ENCODE measurements around the gene ATAD1.
A peak's percentile ranks its signal among the peaks of the same experiment; 100 is the strongest.
"Not testable (repeated sequence)": the region's sequence is repeated elsewhere in the genome, so short reads cannot be mapped to it uniquely, and the experiment has no call there.

The ATAD1 gene

DNA sequence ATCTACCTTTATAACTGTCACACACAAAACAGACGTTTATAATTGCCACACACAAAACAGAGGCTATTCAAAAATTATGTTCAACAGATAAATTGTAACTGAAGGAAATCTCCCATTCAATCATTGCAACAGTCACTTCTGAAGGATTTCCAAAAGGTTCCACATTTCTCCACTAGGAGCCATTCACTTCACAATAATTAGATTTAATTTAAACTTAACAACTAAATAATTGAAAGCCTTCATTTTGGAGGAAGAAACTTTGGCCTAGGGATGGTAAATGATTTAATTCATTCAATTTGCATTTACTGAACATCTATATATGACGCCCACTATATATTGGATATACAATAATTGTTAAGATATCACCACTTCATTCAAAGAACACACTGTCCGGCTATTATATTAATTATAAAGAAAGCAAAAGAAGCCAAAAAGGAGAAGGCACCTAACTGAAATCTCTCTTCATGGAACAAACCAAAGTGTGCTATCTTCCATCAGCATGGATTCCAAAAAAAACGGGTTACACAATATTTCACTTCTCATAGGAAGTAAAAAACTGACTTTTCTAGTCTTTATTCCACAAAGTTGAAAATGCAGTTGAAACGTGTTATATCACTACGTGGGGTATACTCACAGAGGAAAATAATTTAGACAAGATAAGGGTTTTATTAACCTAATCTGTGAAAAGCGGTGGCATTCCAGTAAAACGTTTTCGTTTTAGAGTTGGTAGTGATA is 1.7 kb downstream of the ATAD1 start:
- DNase-seq (ENCODE audit: extremely low spot score, insufficient read length, low read depth) (no peak), FAIRE-seq (peak; percentile 66)

DNA sequence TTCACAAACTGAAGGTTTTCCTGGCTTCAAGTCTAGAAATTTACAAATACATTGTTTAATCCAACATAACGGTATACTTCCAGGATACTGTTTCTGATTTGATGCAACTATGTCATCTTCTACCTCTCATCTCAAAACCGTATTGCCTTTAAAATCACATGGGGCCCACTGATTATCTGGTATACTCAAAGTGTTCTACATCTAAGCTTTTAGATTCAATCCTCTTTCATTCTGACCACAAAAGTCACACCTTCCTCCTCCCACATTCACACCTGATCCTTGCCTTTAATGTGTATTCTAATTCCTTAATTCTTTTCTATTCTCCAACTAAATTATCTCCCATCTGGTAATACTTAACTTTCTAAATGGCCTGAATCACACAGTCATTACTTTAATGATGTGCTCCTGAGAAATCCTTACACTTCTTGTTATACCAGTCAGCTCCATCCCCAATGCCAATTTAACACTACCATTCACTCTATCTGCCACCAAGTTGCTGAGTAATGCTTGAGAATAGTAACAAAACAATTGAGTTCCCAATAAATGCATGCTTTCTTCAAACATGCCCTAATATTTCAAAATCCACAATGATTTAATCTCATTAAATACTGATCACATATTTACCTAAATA is 13.0 kb downstream of the ATAD1 start:
- peak; percentile 45 for FAIRE-seq
- no peak for DNase-seq (ENCODE audit: extremely low spot score, insufficient read length, low read depth)

DNA sequence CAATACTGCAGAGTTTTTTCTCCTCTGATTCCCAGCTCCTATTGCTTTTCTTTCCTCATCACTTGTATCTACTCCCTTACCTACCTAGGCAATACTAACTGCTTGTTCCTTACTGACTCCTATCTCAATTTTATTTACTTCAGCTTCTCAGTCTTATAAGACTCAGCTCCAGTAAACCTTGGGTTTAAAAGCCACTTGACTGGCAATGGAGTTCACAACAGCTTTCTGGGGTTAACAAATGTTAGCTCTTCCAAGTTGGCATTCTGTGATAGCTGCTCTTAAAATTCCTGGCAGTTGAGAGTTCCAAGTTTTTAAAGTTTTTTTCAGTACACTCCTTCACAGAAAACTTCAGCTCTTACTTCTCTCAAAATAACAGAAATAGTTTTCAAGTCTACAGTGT is 14.2 kb downstream of the ATAD1 start:
- FAIRE-seq (no peak), DNase-seq (ENCODE audit: extremely low spot score, insufficient read length, low read depth) (no peak)

DNA sequence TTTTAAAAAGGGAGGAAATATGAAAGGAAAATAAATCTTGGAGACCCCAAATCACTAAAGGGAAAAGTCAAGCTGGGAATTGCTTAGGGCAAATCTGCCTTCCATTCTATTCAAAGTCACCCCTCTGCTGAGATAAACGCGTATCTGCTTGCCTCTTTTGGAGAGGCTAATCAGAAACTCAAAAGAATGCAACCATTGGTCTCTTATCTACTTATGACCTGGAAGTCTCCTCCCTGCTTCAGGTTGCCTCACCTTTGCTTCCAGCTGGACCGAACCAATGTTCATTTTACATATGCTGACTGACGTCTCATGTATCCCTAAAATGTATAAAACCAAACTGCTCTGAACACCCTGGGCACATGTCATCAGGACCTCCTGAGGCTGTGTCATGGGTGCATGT is 14.7 kb downstream of the ATAD1 start:
- DNase-seq (ENCODE audit: extremely low spot score, insufficient read length, low read depth) (no peak), FAIRE-seq (no peak)

DNA sequence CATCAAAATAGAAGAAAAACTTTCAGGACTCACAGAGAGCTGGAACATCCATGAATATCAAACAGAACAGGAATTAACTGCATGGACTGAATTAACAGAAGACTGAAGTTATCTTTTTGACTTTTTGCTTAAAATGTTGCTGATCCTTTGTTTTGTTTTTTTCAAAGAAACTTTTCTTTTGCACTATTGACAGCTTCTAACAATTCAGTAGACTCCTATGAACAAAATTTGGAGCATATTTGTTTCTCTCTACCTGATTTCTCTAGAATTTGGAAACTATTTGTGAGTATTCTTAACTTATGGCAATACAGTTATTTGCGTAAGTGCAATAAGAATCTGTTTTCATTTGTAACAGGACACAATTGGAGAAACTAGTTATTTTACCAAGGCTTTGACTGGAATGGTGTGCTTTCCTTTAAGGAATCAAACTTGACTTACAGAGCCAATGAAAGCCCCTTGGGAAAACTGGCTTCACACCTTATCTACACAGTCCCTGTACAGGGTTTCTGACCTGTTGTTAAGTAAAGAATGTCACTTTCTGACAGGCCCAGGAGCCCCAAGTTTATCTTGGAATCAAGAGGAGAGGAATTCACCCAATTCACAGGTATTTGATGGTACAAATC is 16.1 kb downstream of the ATAD1 start:
- DNase-seq (ENCODE audit: extremely low spot score, insufficient read length, low read depth); FAIRE-seq: not testable (repeated sequence)

DNA sequence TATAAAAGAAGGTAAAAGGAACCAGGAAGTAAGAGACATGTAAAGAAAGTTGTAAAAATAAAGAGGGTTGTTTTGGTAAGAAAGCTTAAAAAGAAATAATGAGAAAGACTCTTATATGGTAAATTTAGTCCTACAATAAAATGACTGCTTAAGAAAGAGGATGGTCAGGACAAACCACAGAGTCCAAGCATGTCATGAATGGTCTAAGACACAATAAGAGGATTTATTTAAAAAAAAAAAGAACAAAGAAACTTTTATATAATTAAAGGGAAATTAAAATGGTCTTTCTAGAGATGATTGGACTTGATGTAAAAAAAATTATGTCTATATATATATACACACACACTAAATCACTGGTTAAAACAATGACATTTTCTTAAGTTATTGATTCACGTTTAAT is 18.2 kb downstream of the ATAD1 start:
- FAIRE-seq: no peak
- DNase-seq (ENCODE audit: extremely low spot score, insufficient read length, low read depth): no peak

DNA sequence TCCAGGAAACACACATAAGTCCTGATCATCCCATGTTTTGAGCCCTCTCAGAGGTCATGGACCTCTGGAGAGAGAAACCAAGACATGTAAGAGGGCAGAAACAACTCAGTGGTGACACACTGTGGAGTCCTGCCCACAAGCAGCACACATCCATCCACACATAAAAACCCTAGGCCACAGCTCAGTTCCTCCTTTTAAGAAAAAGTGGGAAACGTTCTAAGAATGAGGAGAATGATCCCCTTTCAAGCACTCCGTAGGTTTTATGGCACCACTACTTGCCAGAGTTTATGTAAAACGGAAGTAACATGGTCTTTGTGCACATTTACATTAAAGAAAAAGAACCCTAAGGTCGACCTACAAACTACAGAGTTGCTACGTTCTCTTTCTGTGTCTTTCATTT is 19.9 kb downstream of the ATAD1 start:
- DNase-seq (ENCODE audit: extremely low spot score, insufficient read length, low read depth) (no peak), FAIRE-seq (no peak)

DNA sequence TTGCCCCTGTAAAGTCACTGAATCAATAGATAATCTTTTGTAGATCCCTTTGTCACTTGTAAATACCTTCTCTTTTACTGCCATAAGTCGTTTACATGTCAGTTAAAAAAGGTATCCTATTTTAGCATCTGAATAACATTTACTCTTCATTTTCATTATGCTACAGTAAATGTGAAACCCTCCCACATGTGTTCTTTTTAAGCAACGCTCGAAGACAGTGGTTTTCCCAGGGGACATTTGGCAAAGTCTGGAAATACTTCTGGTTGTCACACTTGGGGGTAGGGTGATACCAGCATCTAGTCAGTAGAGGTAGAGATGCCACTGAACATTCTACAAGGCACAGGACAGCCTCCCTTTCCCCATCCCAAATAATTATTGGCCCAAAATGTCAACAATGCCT is 23.7 kb downstream of the ATAD1 start:
- no peak for DNase-seq (ENCODE audit: extremely low spot score, insufficient read length, low read depth)
- peak; percentile 82 for FAIRE-seq

DNA sequence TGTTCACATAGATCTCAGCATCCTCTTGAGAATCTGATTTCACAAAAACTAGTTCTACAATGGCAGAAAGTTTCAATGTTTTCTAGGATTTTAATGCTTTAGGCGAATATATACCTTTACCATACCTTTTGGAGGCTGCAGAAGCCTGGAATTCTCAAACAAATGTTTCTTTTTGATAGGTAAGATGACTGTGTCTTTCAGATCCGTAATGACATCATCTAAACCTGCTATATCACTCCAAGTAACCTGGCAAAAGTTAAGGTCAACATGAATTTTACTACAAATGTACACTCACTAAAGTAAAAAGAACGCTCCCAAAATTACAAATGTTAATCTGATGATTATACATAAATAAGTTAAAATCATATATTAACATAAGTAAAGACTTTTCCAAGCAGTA is 27.8 kb downstream of the ATAD1 start:
- no peak for FAIRE-seq
- no peak for DNase-seq (ENCODE audit: extremely low spot score, insufficient read length, low read depth)

DNA sequence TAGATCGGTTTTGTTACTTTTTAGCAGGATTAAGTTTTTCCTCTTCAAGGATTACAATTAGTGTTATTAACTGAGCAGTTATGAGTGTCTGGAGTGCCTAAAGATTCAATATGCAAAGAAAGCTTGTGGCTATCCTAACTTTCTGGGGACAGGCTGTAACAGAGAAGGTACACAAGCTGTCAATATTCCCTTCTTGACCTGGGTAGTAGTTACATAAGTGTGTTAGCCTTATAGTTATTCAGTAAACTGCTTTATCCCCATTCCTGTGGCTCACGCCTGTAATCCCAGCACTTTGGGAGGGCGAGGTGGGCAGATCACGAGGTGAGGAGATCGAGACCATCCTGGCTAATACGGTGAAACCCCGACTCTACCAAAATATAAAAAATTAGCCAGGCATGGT is 31.6 kb downstream of the ATAD1 start:
- DNase-seq (ENCODE audit: extremely low spot score, insufficient read length, low read depth) (no peak), FAIRE-seq (no peak)

DNA sequence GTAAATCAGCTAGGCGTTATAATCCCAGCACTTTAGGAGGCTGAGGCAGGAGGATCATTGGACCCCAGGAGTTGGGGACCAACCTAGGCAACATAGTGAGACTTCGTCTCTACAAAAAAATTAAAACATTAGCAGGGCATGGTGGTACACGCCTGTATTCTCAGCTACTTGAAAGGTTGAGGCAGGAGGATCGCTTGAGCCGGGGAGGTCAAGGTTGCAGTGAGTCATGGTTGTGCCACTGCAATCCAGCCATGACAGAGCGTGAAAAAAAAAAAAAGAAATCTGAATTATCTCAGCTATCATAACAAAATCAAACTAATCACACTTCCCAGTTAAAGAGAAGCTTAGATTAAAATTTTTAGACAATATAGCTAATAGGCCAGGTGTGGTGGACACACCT is 35.3 kb downstream of the ATAD1 start:
- FAIRE-seq (no peak), DNase-seq (ENCODE audit: extremely low spot score, insufficient read length, low read depth) (no peak)

DNA sequence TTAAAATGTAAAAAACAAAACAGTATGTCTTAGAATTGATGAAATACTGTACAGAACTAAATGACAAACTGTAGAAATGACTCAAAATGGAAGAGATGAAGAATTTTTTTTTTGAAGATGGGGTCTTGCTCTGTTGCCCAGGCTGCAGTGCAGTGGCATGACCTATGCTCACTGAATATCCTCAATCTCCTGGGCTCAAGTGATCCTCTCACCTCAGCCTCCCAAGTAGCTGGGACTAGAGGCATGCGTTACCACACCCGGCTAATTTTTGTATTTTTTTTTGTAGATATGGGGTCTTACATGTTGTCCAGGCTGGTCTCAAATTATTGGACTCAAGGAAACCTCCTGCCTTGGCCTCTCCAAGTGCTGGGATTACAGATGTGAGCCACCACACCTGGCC is 36.5 kb downstream of the ATAD1 start:
- FAIRE-seq: no peak

DNA sequence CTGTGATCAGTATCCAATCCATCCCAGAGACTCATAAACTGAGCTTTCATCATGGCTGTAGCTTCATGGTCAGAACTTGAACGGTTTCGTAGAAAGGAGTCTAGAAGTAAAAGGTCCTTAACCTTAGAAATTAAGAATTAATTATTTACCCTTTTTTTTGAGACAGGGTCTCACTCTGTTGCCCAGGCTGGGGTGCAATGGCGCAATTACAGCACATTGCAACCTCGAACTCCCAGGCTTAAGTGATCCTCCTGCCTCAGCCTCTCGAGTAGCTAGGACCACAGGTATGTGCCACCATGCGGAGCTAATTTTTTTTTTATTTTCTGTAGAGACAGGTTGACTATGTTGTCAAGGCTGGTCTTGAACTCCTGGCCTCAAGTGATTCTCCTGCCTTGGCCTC is 41.7 kb downstream of the ATAD1 start:
- FAIRE-seq: no peak
- no peak for DNase-seq (ENCODE audit: extremely low spot score, insufficient read length, low read depth)

More for the DNA sequence above, 36.5 kb downstream of the ATAD1 start:
- DNase-seq (ENCODE audit: extremely low spot score, insufficient read length, low read depth): no peak

DNA sequence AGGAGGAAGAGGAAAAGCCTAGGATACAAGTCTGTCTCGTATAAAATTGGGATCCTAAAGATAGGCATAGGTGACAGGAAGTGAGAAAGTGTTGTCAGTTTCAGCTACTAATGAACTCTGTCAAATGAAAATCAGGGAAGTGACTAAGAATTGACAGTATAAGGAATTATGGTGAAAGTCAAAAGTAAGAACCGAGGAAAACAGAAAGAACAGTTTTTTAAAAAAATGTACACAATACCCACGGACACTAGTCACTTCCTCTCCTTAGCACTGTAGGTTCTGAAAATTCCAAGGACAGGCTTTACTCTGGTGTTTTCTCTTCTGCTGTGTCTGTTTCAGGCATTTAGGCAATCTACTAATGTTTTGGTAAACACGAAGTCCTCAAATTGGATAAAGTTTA is 42.3 kb downstream of the ATAD1 start:
- no peak for DNase-seq (ENCODE audit: extremely low spot score, insufficient read length, low read depth)
- peak; percentile 55 for FAIRE-seq

DNA sequence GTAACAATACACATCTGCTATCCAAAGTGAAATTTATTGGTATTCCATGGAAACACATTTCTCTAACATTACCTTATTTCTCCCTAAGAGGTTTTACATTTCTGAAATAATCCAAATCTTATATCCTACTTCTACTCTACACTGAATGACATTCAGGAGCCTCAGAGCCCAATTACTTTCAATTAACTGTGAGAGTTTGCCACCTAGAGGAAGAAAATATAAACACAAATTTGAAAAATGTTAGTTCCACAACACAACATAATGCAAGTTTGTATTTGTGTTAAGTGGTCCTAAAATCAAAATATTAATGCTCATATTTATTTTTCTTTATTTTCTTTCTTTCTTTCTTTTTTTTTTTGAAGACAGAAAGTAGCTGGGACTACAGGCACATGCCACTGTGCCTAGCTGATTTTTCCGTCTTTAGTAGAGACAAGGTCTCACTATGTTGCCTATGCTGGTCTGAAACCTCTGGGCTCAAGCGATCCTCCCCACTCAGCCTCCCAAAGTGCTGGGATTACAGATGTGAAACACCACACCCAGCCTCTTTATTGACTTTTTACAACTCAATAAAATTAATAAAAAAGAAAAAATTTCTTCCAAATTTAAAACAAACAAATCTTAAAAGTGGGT is 46.0 kb downstream of the ATAD1 start:
- DNase-seq (ENCODE audit: extremely low spot score, insufficient read length, low read depth) (no peak), FAIRE-seq (peak; percentile 87)

DNA sequence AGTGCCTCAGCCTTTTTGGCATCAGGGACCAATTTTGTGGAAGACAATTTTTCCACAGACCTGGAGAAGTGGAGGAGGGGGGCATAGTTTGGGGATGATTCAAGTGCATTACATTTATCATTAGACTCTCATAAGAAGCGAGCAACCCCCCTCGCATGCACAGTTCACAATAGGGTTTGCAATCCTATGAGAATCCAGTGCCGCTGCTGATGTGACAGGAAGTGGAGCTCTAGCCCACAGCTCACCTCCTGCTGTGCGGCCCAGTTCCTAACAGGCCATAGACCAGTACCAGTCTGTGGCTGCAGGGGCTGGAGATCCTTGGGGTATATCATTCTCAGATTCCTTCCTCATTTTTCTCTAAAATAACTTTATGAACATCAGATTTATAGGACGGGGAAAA is 50.8 kb downstream of the ATAD1 start:
- no peak for DNase-seq (ENCODE audit: extremely low spot score, insufficient read length, low read depth)

DNA sequence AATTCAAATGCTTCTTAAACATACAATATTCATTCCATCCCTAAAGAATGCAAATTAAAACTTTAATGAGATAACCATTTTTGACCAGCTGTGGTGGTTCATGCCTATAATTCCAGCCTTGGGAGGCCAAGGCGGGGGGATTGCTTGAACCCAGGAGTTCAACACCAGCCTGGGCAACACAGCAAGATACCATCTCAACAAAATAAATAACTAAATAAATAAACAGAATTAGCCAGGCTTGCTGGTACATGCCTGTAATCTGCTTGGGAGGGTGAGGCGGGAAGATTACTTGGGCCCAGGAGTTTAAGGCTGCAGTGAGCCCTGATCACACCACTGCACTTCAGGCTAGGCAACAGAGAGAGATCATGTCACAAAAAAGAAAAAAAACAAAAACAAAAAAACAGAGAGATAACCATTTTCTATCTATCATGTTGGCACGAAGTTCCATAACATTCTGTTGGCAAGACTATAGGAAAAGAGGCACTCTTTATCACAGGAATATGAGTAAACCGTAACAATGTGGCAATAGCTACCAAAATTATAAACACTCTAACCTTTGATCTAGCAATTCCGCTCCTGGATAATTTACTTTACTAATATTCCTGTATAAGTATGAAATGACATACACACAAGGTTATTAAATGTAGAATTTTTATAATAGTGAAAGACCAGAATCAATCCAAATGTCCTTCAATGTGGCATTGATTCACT is 52.2 kb downstream of the ATAD1 start:
- FAIRE-seq: no peak

More for the DNA sequence above, 50.8 kb downstream of the ATAD1 start:
- no peak for FAIRE-seq

DNA sequence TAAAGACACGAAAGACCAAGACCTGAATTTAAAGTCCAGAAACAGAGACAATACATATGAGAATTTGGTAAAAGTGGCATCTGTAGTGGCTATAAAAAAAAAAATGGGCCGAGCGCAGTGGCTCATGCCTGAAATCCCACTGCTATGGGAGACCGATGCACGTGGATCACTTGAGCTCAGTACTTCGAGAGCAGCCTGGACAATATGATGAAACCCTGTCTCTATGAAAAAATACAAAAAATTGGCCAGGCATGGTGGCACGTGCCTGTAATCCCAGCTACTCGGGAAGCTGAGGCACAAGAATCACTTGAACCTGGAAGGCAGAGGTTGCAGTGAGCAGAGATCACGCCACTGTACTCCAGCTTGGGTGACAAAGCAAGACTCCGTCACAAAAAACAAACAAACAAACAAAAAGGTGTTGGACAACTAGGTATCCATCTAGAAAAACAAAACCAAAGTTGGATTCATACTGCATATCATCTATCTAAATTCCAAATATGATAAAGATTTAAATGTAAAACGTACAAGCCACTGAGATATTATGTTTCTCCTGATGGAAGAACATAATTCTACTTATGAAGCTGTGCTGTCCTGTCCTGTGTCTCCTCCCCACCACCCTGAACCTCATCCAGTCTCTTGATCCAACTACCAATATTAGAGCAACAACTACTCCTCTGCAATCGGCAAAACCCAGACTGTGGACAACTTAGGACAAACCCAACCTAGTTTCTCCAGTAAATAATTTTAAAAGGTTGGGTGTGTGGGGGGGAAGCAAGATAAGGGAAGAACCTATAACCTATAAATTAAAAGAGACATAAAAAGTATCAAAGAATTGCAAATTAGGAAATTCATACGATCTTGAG is 53.7 kb downstream of the ATAD1 start:
- FAIRE-seq (no peak), DNase-seq (ENCODE audit: extremely low spot score, insufficient read length, low read depth) (no peak)

More for the DNA sequence above, 52.2 kb downstream of the ATAD1 start:
- no peak for DNase-seq (ENCODE audit: extremely low spot score, insufficient read length, low read depth)

DNA sequence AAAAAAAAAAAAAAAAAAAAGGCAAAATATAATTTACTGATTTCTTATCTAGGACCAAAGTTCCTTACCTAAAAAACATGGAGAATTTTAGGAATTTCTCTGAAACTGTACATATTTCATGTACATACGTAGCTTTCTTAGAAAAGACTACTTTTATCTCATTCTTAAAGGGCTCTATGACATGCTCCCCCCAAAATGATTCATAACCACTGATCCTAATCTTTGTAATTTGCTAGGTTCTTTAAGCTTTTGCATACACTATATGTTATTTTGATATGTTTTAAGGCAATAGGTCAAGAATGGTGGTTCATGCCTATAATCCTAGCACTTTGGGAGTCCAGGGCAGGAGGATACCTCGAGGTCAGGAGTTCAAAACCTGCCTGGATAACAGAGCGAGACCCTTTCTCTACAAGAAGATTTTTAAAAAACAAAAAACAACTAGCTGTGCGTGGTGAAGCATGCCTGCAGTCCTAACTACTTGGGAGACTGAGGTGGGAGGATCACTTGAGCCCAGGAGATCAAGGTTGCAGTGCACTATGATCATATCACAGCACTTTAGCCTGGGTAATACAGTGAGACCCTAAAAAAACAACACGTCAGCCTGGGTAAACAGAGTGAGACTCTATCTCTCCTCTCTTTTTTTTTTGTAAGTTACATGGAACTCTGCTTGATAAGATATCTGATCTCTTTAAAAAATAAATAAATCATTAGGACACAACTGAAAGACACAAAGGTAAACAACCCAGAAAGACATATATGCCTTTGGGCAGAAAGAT is 54.8 kb downstream of the ATAD1 start:
- FAIRE-seq (no peak), DNase-seq (ENCODE audit: extremely low spot score, insufficient read length, low read depth) (no peak)
